KMS-11 (cell line): Measurements from ENCODE around the gene NBEAL1.
"Not testable (repeated sequence)": the region's sequence is repeated elsewhere in the genome, so short reads cannot be mapped to it uniquely, and the experiment has no call there.

Source experiments
- H2AFZ ChIP-seq: fragments of 200-600 bp; sonication (generic); 2 replicates; pipeline ENCODE4 v1.6.1; 2016; ENCODE audit warnings: antibody characterized with exemption, mixed run types, low read depth
- H3K27ac ChIP-seq: fragments of 200-600 bp; sonication (generic); 2 replicates; pipeline ENCODE4 v1.6.1; 2016; ENCODE audit warnings: mild to moderate bottlenecking, mixed run types
- H3K27me3 ChIP-seq: fragments of 200-600 bp; sonication (generic); 2 replicates; pipeline ENCODE4 v1.6.1; 2017; ENCODE audit warnings: mild to moderate bottlenecking, low read depth, mixed run types, moderate library complexity; ENCODE audit not compliant: insufficient read depth
- H3K36me3 ChIP-seq: fragments of 200-600 bp; sonication (generic); 2 replicates; pipeline ENCODE4 v1.6.1; 2017; ENCODE audit warnings: mild to moderate bottlenecking, mixed run types; ENCODE audit not compliant: insufficient read depth
- H3K4me1 ChIP-seq: fragments of 200-600 bp; sonication (generic); 2 replicates; pipeline ENCODE4 v1.6.1; 2016; ENCODE audit warnings: mild to moderate bottlenecking, low read depth, mixed run types; ENCODE audit not compliant: poor library complexity, severe bottlenecking
- H3K4me2 ChIP-seq: fragments of 200-600 bp; sonication (generic); 2 replicates; pipeline ENCODE4 v1.7.0; 2016; ENCODE audit warnings: mild to moderate bottlenecking, mixed run types
- H3K4me3 ChIP-seq: fragments of 200-600 bp; sonication (generic); IDR thresholded peaks from 2 replicates; pipeline ENCODE4 v1.6.1; 2017; ENCODE audit warnings: low read depth, low read length, mixed read lengths; ENCODE audit not compliant: insufficient read depth
- H3K79me2 ChIP-seq: fragments of 200-600 bp; sonication (generic); 2 replicates; pipeline ENCODE4 v1.6.1; 2016; ENCODE audit warnings: low read depth, mixed run types; ENCODE audit not compliant: insufficient read depth
- H3K9ac ChIP-seq: fragments of 200-600 bp; sonication (generic); 2 replicates; pipeline ENCODE4 v1.6.1; 2016; ENCODE audit warnings: mild to moderate bottlenecking, mixed run types
- H4K20me1 ChIP-seq: fragments of 200-600 bp; sonication (generic); 2 replicates; pipeline ENCODE4 v1.6.1; 2016; ENCODE audit warnings: mild to moderate bottlenecking, mixed run types; ENCODE audit not compliant: insufficient read depth
- TF ChIP-seq, protein P1 (sequence below): fragments of 200-600 bp; sonication (generic); conservative IDR thresholded peaks from 2 replicates; pipeline ENCODE4 v1.6.1; 2017; ENCODE audit warnings: low read depth, mild to moderate bottlenecking, antibody characterized with exemption, low read length, moderate library complexity, mixed read lengths

The NBEAL1 gene

DNA sequence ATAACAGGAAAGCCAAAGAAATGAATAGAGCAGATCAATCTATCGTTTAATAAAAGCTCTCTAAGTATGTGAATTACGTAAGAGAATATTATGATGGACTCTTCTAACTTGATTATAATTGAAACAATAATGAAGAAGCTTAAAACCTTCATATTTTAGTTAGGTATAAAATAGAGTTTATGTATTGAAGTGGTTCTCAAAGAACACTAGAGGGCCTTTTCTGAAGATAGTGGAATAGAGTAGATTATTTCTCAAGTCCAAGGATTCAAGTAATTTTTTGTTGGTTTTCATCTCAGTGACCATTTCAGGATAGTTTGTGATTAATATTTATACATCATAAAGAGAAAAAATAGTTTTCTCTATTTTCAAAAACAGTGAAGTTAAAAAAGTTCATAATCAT, 97.7 kb downstream of the NBEAL1 start:
- no peak overlapping the region for H2AFZ ChIP-seq
- no peaks in the 10 kb centered on the region for H3K79me2 ChIP-seq
- H3K4me1 ChIP-seq: no peaks in the 10 kb centered on the region
- no peak overlapping the region for H3K9ac ChIP-seq
- no peaks in the 10 kb centered on the region for H3K27me3 ChIP-seq
- no peak overlapping the region for H3K27ac ChIP-seq
- H4K20me1 ChIP-seq: no peaks in the 10 kb centered on the region
- no peaks in the 10 kb centered on the region for H3K36me3 ChIP-seq
- H3K4me3 ChIP-seq: no peak overlapping the region
- H3K4me2 ChIP-seq: no peak overlapping the region
- TF ChIP-seq, protein P1, sequence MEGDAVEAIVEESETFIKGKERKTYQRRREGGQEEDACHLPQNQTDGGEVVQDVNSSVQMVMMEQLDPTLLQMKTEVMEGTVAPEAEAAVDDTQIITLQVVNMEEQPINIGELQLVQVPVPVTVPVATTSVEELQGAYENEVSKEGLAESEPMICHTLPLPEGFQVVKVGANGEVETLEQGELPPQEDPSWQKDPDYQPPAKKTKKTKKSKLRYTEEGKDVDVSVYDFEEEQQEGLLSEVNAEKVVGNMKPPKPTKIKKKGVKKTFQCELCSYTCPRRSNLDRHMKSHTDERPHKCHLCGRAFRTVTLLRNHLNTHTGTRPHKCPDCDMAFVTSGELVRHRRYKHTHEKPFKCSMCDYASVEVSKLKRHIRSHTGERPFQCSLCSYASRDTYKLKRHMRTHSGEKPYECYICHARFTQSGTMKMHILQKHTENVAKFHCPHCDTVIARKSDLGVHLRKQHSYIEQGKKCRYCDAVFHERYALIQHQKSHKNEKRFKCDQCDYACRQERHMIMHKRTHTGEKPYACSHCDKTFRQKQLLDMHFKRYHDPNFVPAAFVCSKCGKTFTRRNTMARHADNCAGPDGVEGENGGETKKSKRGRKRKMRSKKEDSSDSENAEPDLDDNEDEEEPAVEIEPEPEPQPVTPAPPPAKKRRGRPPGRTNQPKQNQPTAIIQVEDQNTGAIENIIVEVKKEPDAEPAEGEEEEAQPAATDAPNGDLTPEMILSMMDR: no peak

DNA sequence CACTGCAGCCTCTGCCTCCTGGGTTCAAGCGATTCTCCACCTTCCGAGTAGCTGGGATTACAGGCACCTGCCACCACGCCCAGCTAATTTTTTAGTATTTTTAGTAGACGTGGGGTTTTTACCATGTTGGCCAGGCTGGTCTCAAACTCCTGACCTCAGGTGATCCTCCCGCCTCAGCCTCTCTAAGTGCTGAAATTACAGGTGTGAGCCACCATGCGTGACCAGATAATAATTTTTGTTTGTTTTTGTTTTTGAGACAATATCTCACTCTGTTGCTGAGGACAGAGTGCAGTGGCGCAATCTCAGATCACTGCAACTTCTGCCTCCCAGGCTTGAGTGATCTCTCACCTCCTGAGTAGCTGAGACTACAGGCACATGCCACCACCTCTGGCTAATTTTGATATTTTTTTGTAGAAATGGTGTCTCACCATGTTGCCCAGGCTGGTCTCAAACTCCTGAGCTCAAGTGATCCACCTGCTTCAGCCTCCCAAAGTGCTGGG, 100.6 kb downstream of the NBEAL1 start:
- H2AFZ ChIP-seq, H3K9ac ChIP-seq, H3K4me1 ChIP-seq, H3K4me2 ChIP-seq, H3K4me3 ChIP-seq, H4K20me1 ChIP-seq, H3K27ac ChIP-seq, H3K36me3 ChIP-seq, H3K79me2 ChIP-seq, H3K27me3 ChIP-seq: not testable (repeated sequence)

DNA sequence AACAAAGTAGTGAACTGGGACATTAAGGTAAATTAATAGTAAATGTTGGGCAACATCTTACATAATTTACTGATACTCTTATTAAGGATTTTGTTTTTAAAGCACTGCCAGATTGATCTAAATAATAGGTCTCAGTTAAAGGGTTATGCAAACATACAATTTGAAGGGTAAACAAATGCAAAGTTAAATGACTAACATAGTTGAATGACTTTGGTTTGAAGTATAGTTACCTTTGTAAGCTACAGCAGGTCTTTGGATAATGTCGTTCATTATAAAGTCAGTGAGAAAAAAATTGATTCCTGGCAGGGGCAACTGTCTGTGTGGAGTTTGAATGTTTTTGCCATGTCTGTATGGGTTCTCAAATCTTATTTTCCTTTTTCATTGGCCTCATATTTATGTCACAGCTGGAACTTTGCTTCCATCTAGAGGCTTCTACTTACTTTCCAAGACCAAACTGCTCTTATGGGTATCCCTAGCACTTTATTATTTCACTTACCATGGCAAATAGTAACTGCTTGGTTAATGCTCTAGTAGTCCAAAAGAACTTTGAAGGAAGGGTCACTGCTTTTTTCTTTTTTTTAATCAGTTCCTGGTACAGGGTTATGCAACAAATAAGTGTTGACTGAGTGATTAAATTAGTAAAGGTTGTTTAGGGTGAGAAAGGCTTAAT, 107.8 kb downstream of the NBEAL1 start:
- no peak overlapping the region for H3K27ac ChIP-seq
- H3K9ac ChIP-seq: no peak overlapping the region
- no peaks in the 10 kb centered on the region for H3K79me2 ChIP-seq
- no peak overlapping the region for H2AFZ ChIP-seq
- H3K4me1 ChIP-seq: no peaks in the 10 kb centered on the region
- TF ChIP-seq, protein P1: no peak
- H3K36me3 ChIP-seq: no peaks in the 10 kb centered on the region
- no peaks in the 10 kb centered on the region for H3K27me3 ChIP-seq
- no peak overlapping the region for H3K4me3 ChIP-seq
- H3K4me2 ChIP-seq: no peak overlapping the region
- no peaks in the 10 kb centered on the region for H4K20me1 ChIP-seq

DNA sequence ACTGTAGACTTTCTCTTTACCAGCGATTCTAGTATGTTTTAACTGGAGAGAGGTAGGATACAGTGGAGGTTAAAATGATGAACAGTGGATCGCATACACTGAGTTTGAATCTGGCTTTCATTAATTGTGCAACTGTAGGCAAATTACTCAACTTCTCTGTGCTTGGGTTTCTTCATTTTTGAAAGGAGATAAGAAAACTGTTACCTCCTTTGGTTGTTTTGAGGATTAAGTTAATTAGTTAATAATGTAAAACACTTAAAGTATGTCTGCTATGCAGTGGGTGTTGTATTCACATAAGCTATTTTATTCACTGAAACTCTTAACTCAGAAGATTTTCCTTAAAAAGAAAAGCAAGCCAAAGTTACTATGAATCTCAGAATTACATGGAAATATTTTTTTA, 112.3 kb downstream of the NBEAL1 start:
- no peaks in the 10 kb centered on the region for H3K27me3 ChIP-seq
- H3K79me2 ChIP-seq: no peaks in the 10 kb centered on the region
- no peak overlapping the region for H2AFZ ChIP-seq
- no peak overlapping the region for H3K4me3 ChIP-seq
- H3K27ac ChIP-seq: no peak overlapping the region
- no peaks in the 10 kb centered on the region for H3K36me3 ChIP-seq
- H3K4me2 ChIP-seq: no peak overlapping the region
- no peaks in the 10 kb centered on the region for H3K4me1 ChIP-seq
- no peak overlapping the region for H3K9ac ChIP-seq
- H4K20me1 ChIP-seq: no peaks in the 10 kb centered on the region
- TF ChIP-seq, protein P1: no peak

DNA sequence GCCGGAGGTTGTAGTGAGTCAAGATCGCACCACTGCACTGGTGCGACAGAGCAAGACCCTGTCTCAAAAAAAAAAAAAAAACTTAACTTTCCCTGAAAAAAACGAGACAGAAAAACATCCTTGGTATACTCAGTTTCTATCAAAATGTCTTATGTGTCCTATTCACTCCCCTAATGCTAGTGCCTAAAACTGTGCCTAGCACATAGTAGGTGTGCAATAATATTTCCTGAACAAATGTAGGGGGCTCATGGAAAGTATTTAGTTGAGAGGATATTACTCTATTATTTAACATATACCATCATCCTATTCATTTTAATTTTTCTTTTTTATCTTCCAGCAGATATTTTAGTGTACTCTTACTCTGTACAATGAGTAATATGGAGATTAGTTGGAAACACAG, 120.4 kb downstream of the NBEAL1 start:
- no peaks in the 10 kb centered on the region for H3K27me3 ChIP-seq
- H3K79me2 ChIP-seq: no peaks in the 10 kb centered on the region
- no peaks in the 10 kb centered on the region for H4K20me1 ChIP-seq
- H3K4me3 ChIP-seq: no peak overlapping the region
- no peak overlapping the region for H2AFZ ChIP-seq
- TF ChIP-seq, protein P1: no peak
- no peak overlapping the region for H3K4me2 ChIP-seq
- H3K27ac ChIP-seq: no peak overlapping the region
- no peak overlapping the region for H3K9ac ChIP-seq
- no peaks in the 10 kb centered on the region for H3K4me1 ChIP-seq
- no peaks in the 10 kb centered on the region for H3K36me3 ChIP-seq
